Measurements from ENCODE around the gene CLTB. TPM values are rescaled to one million over a fixed set of nuclear protein-coding genes. Genes with fewer than 3 reads are reported as not detected.

The CLTB gene
- total RNA-seq, 4 donors from 2014 or later = 261 to 386 (median 302) TPM

DNA sequence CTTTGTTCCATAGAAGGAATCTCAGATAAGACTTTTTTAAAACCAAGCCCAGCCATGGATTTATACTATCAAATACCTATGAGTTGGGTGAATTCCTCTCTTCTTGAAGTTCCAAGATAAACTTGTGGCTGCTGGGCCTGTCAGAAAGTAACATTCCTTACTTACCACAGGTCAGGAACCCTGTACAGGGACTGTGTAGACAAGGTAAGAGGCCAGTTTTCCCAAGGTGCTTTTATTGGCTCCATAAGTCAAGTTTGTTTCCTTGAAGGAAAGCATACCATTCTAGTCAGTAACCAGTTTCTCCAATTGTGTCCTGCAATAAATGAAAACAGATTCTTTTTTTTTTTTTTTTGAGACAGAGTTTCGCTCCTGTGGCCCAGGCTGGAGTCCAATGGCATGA lies 8.8 kb upstream of the CLTB start:
- Histone ChIP-seq H3K4me1 (no peaks in the 10 kb centered on the region), H3K9me3 (no peaks in the 10 kb centered on the region), H3K27ac (no peak overlapping the region), H3K36me3 (no peaks in the 10 kb centered on the region), H3K27me3 (no peaks in the 10 kb centered on the region), H3K4me3 (no peak overlapping the region)
- ATAC-seq = no peak
- TF ChIP-seq, protein P1, sequence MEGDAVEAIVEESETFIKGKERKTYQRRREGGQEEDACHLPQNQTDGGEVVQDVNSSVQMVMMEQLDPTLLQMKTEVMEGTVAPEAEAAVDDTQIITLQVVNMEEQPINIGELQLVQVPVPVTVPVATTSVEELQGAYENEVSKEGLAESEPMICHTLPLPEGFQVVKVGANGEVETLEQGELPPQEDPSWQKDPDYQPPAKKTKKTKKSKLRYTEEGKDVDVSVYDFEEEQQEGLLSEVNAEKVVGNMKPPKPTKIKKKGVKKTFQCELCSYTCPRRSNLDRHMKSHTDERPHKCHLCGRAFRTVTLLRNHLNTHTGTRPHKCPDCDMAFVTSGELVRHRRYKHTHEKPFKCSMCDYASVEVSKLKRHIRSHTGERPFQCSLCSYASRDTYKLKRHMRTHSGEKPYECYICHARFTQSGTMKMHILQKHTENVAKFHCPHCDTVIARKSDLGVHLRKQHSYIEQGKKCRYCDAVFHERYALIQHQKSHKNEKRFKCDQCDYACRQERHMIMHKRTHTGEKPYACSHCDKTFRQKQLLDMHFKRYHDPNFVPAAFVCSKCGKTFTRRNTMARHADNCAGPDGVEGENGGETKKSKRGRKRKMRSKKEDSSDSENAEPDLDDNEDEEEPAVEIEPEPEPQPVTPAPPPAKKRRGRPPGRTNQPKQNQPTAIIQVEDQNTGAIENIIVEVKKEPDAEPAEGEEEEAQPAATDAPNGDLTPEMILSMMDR (IDR thresholded peaks at IDR 0.05 in 4 of 5, conservative IDR thresholded peaks at IDR 0.05 in 1 of 5) = no peak
- no peak for TF ChIP-seq POLR2A (IDR thresholded peaks at IDR 0.05)
- intact Hi-C loops (cut with DNase I; ENCODE audit: low total_unique reads) (no loop called here), in situ Hi-C loops (cut with MboI; ENCODE audit: low sequenced_read_pairs in 4 of 4) (loop anchor here in 1 of 4 donors (25.0 kb wide), 1 partner anchor 112 kb away; the partner anchor contains the start of genes CDHR2 and RNF44)
- no peak for DNase-seq

DNA sequence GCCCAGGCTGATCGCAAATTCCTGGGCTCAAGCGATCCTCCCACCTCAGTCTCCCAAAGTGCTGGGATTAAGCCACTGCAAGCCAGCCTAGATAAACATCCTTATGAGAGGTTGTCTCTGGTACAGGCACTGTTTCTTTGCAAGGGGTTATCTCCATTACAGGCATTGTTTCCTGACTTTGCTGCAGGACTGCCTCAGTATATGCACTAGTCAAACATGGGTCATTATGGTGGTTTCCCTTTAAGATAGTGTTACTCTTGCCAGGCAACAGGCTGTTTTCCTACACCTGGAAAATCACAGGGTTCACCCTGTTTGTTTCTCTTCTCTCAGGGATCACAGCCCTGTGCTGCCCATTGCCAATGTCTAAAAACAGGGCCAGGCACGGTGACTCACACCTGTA lies 7.8 kb upstream of the CLTB start:
- H3K4me1 ChIP-seq = no peaks in the 10 kb centered on the region
- no peak overlapping the region for H3K27ac ChIP-seq
- H3K4me3 ChIP-seq = no peak overlapping the region
- H3K27me3 ChIP-seq = no peaks in the 10 kb centered on the region
- intact Hi-C loops (cut with DNase I; ENCODE audit: low total_unique reads) = no loop called here
- no peaks in the 10 kb centered on the region for H3K36me3 ChIP-seq
- ATAC-seq (no peak), DNase-seq (no peak)
- TF ChIP-seq, protein P1 (IDR thresholded peaks at IDR 0.05 in 4 of 5, conservative IDR thresholded peaks at IDR 0.05 in 1 of 5) = no peak
- no peak for TF ChIP-seq POLR2A (IDR thresholded peaks at IDR 0.05)
- no peaks in the 10 kb centered on the region for H3K9me3 ChIP-seq
- in situ Hi-C loops (cut with MboI; ENCODE audit: low sequenced_read_pairs in 4 of 4) = loop anchor here in 1 of 4 donors (25.0 kb wide), 1 partner anchor 113 kb away; the partner anchor contains the start of genes CDHR2 and RNF44

DNA sequence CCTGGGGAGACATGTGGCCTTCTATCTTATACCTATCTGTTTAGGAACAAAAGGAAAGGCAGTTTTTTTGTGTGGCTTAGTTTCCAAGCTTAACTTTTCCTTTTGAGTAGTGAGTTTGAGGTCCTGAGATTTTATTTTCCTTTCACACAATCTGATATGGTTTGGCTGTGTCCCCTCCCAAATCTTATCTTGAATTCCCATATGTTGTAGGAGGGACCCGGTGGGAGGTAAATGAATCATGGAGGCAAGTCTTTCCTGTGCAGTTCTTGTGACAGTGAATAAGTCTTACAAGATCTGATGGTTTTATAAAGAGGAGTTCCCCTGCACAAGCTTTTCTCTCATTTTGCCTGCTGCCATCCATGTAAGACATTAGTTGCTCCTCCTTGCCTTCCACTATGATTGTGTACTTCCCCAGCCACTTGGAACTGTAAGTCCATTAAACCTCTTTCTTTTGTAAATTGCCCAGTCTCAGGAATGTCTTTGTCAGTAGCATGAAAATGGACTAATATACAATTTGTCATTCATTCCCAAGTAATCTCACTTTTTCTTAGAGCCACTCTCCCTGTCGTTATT lies 4.7 kb upstream of the CLTB start:
- Histone ChIP-seq H3K27ac (no peak overlapping the region), H3K27me3 (no peaks in the 10 kb centered on the region), H3K4me3 (no peak overlapping the region), H3K9me3 (no peaks in the 10 kb centered on the region), H3K36me3 (no peaks in the 10 kb centered on the region), H3K4me1 (peaks cover 5 to 7% of the 10 kb centered on the region in 2 donors)
- no peak for TF ChIP-seq POLR2A (IDR thresholded peaks at IDR 0.05)
- TF ChIP-seq, protein P1 (IDR thresholded peaks at IDR 0.05 in 4 of 5, conservative IDR thresholded peaks at IDR 0.05 in 1 of 5) = no peak
- intact Hi-C loops (cut with DNase I; ENCODE audit: low total_unique reads) = no loop called here
- ATAC-seq (no peak), DNase-seq (no peak)
- in situ Hi-C loops (cut with MboI; ENCODE audit: low sequenced_read_pairs in 4 of 4) = loop anchor here in 1 of 4 donors (25.0 kb wide), 1 partner anchor 116 kb away; the partner anchor contains the start of genes CDHR2 and RNF44

DNA sequence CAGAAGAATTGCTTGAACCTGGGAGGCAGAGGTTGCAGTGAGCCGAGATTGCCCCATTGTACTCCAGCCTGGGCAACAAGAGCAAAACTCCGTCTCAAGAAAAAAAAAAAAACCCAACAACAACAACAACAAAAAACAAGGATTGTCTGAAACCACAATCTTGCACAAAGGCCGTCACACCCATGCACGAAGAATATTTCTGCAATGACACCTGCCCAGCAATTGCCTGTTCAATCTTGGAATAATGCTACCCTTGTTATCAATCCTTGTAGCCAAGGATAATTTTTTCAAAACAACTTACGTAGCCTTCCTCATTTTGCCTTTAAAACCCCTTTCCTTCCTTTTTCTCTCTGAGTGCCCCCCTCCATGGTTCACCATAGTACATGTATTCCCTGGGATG lies 3.7 kb upstream of the CLTB start:
- no peaks in the 10 kb centered on the region for H3K9me3 ChIP-seq
- no peak for TF ChIP-seq POLR2A (IDR thresholded peaks at IDR 0.05)
- TF ChIP-seq, protein P1 (IDR thresholded peaks at IDR 0.05 in 4 of 5, conservative IDR thresholded peaks at IDR 0.05 in 1 of 5) = no peak
- no peak overlapping the region for H3K27ac ChIP-seq
- H3K27me3 ChIP-seq = no peaks in the 10 kb centered on the region
- in situ Hi-C loops (cut with MboI; ENCODE audit: low sequenced_read_pairs in 4 of 4) (loop anchor here in 1 of 4 donors (25.0 kb wide), 1 partner anchor 117 kb away; the partner anchor contains the start of genes CDHR2 and RNF44), intact Hi-C loops (cut with DNase I; ENCODE audit: low total_unique reads) (no loop called here)
- H3K4me1 ChIP-seq = peaks cover 10 to 12% of the 10 kb centered on the region in 2 donors
- DNase-seq = no peak
- no peaks in the 10 kb centered on the region for H3K36me3 ChIP-seq
- ATAC-seq = no peak
- no peak overlapping the region for H3K4me3 ChIP-seq

All from gastrocnemius medialis (tissue), 4 donors.